ENCODE measurements around the gene GMDS. TPM values are rescaled to one million over a fixed set of nuclear protein-coding genes. Genes with fewer than 3 reads are reported as not detected.

GMDS gene
- total and polyA plus RNA-seq, 2 of the 13 experiments (the other 11 are each of a cell fraction or from before 2014, with no cell fraction given) = 64.4 to 112 TPM

GRCh38 chr6:2244261-2245102 lies 923 bp downstream of the GMDS start:
- Histone ChIP-seq H3K4me1 (ENCODE audit: insufficient read depth, low read length) (peaks cover 76% of the 10 kb centered on the region), H3K79me2 (ENCODE audit: insufficient read depth, low read length) (peaks cover 77% of the 10 kb centered on the region), H2AFZ (ENCODE audit: low read length) (no peak overlapping the region), H3K27me3 (ENCODE audit: control insufficient read depth in 1 of 2, insufficient read depth in 2 of 2, low read length in 2 of 2) (no peaks in the 10 kb centered on the region; a peak in 1 of 5 replicates), H4K20me1 (ENCODE audit: insufficient read depth, low read length) (peaks cover 7% of the 10 kb centered on the region), H3K9ac (ENCODE audit: insufficient read depth, low read depth, low read length) (peak overlapping the region; percentile 85), H3K36me3 (replicated peaks in 1 of 2; ENCODE audit: control insufficient read depth in 1 of 2, insufficient read depth in 2 of 2, low read length in 2 of 2) (peaks cover 5 to 11% of the 10 kb centered on the region in 2 experiments; a peak in 4 of 5 replicates), H3K27ac (ENCODE audit: extremely low read length, insufficient read depth, low read length) (peak overlapping the region; percentile 62), H3K4me3 (replicated peaks in 1 of 3; ENCODE audit: insufficient read depth in 1 of 3, low read depth in 2 of 3, low read length in 3 of 3) (peak overlapping the region; percentile 75 to 97 (median 96)), H3K4me2 (ENCODE audit: low read depth, low read length) (peak overlapping the region; percentile 90), H3K9me3 (ENCODE audit: low read length) (no peaks in the 10 kb centered on the region)
- no peak for FAIRE-seq
- intact Hi-C loops (cut with micrococcal nuclease; ENCODE audit: unreplicated experiment) (loop anchor here (5.0 kb wide), 1 partner anchor 108 kb away; no protein-coding TSS in a partner anchor), in situ Hi-C loops (cut with HindIII; ENCODE audit: extremely low pct_ligation_motif_present, low pct_unique_long_range_greater_than_20kb) (no loop called here)
- DNase-seq (ENCODE audit: low spot score) = peak; percentile 35
- POLR2A ChIA-PET = interaction anchor here (1.3 kb wide), 1 partner anchor 35 kb away, joined by 4 read pairs; no protein-coding TSS in a partner anchor
- BruUV-seq (replicated peaks) = TSS peak; percentile 48
- CTCF ChIA-PET (ENCODE audit: low intra/inter-chr PET ratio, low total read pairs) = no interaction called here
- ATAC-seq = no peak
- 1% methylated on average over 21 of the region's 32 CpGs for WGBS (ENCODE audit: low lambda C conversion rate)
- TF ChIP-seq KDM5A (IDR thresholded peaks at IDR 0.05; ENCODE audit: borderline replicate concordance, low read length) = peak; percentile 51; the same call in 1 of the 2 replicates
- TF ChIP-seq MIXL1 (CRISPR knock-in tag; IDR thresholded peaks at IDR 0.05) = 0 out of 2 replicates have a peak, but pooled peaks have one; percentile 9
- TF ChIP-seq GPN1 (CRISPR knock-in tag; IDR thresholded peaks at IDR 0.05; ENCODE audit: borderline replicate concordance) = 0 out of 2 replicates have a peak, but pooled peaks have one; percentile 34
- TF ChIP-seq ZNF891 (CRISPR knock-in tag; IDR thresholded peaks at IDR 0.05) = no peak
- 0 out of 2 replicates have a peak, but pooled peaks have one; percentile 10 for TF ChIP-seq BCL6 (CRISPR knock-in tag; IDR thresholded peaks at IDR 0.05)
- TF ChIP-seq, protein P1, sequence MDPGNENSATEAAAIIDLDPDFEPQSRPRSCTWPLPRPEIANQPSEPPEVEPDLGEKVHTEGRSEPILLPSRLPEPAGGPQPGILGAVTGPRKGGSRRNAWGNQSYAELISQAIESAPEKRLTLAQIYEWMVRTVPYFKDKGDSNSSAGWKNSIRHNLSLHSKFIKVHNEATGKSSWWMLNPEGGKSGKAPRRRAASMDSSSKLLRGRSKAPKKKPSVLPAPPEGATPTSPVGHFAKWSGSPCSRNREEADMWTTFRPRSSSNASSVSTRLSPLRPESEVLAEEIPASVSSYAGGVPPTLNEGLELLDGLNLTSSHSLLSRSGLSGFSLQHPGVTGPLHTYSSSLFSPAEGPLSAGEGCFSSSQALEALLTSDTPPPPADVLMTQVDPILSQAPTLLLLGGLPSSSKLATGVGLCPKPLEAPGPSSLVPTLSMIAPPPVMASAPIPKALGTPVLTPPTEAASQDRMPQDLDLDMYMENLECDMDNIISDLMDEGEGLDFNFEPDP (CRISPR knock-in tag; conservative IDR thresholded peaks at IDR 0.05) = peak; percentile 93
- TF ChIP-seq ZC3H13 (CRISPR knock-in tag; IDR thresholded peaks at IDR 0.05) = 0 out of 2 replicates have a peak, but pooled peaks have one; percentile 52
- TF ChIP-seq TGIF2 (CRISPR knock-in tag; IDR thresholded peaks at IDR 0.05) = peak; percentile 37; the same call in 1 of the 2 replicates
- peak; percentile 14 for TF ChIP-seq TEAD3 (CRISPR knock-in tag; optimal IDR thresholded peaks at IDR 0.05; ENCODE audit: borderline replicate concordance)
- 0 out of 2 replicates have a peak, but pooled peaks have one; percentile 76 for TF ChIP-seq HDAC1 (CRISPR knock-in tag; IDR thresholded peaks at IDR 0.05)
- peak; percentile 46; the same call in 1 of the 2 replicates for TF ChIP-seq ZNF350 (CRISPR knock-in tag; IDR thresholded peaks at IDR 0.05; ENCODE audit: borderline replicate concordance, low read depth)
- TF ChIP-seq KLF11 (CRISPR knock-in tag; IDR thresholded peaks at IDR 0.05) = 0 out of 2 replicates have a peak, but pooled peaks have one; percentile 14
- TF ChIP-seq ZNF781 (CRISPR knock-in tag; IDR thresholded peaks at IDR 0.05; ENCODE audit: borderline replicate concordance, not compliant biosample characterization) = peak; percentile 22
- TF ChIP-seq GFI1 (CRISPR knock-in tag; IDR thresholded peaks at IDR 0.05; ENCODE audit: borderline replicate concordance) = 0 out of 2 replicates have a peak, but pooled peaks have one; percentile 40
- TF ChIP-seq REPIN1 (CRISPR knock-in tag; IDR thresholded peaks at IDR 0.05; ENCODE audit: borderline replicate concordance, low read depth) = peak; percentile 5; the same call in 1 of the 2 replicates
- peak; percentile 41; the same call in 1 of the 2 replicates for TF ChIP-seq ZNF337 (CRISPR knock-in tag; IDR thresholded peaks at IDR 0.05; ENCODE audit: borderline replicate concordance, low read depth)
- TF ChIP-seq ZNF639 (CRISPR knock-in tag; conservative IDR thresholded peaks at IDR 0.05) = no peak
- TF ChIP-seq, protein P2, sequence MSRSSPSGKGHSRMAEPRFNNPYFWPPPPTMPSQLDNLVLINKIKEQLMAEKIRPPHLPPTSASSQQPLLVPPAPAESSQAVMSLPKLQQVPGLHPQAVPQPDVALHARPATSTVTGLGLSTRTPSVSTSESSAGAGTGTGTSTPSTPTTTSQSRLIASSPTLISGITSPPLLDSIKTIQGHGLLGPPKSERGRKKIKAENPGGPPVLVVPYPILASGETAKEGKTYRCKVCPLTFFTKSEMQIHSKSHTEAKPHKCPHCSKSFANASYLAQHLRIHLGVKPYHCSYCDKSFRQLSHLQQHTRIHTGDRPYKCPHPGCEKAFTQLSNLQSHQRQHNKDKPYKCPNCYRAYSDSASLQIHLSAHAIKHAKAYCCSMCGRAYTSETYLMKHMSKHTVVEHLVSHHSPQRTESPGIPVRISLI (CRISPR knock-in tag; IDR thresholded peaks at IDR 0.05; ENCODE audit: borderline replicate concordance) = no peak
